Adipocyte (in vitro differentiated cells): ENCODE data around the gene EDARADD.
"Not testable (repeated sequence)": the region's sequence is repeated elsewhere in the genome, so short reads cannot be mapped to it uniquely, and the experiment has no call there.

Experiments
- DNase-seq: peaks from one replicate; pipeline ENCODE4 v3.0.0-alpha.2; 2015; ENCODE audit warnings: low read depth
- H3K27me3 ChIP-seq: replicated peaks from 2 replicates; pipeline ENCODE4 v1.7.0; 2013; ENCODE audit warnings: mild to moderate bottlenecking, low read length, moderate library complexity; ENCODE audit not compliant: control insufficient read depth, insufficient read depth
- H3K36me3 ChIP-seq: 2 replicates; pipeline ENCODE4 v1.7.0; 2013; ENCODE audit warnings: low read length, mild to moderate bottlenecking, moderate library complexity; ENCODE audit not compliant: control insufficient read depth, insufficient read depth, severe bottlenecking
- H3K4me1 ChIP-seq: 2 replicates; pipeline ENCODE4 v1.7.0; 2013; ENCODE audit warnings: mild to moderate bottlenecking, low read length, moderate library complexity; ENCODE audit not compliant: control insufficient read depth, insufficient read depth
- H3K4me3 ChIP-seq: 2 replicates; pipeline ENCODE4 v1.7.0; 2013; ENCODE audit warnings: mild to moderate bottlenecking, low read length, moderate library complexity
- H3K9ac ChIP-seq: 2 replicates; pipeline ENCODE4 v1.7.0; 2013; ENCODE audit warnings: mild to moderate bottlenecking, low read length, moderate library complexity
- H3K9me3 ChIP-seq: 2 replicates; pipeline ENCODE4 v1.7.0; 2013; ENCODE audit warnings: mild to moderate bottlenecking, low read length, moderate library complexity; ENCODE audit not compliant: control insufficient read depth

Gene EDARADD

GRCh38 chr1:236468625-236469024 lies 74.5 kb downstream of the EDARADD start:
- Histone ChIP-seq H3K36me3 (no peaks in the 10 kb centered on the region), H3K27me3 (peaks cover 23% of the 10 kb centered on the region), H3K4me1 (no peaks in the 10 kb centered on the region), H3K4me3 (no peak overlapping the region), H3K9me3 (no peaks in the 10 kb centered on the region), H3K9ac (no peak overlapping the region)
- DNase-seq = no peak

- H3K4me3 ChIP-seq = no peak overlapping the region
- no peaks in the 10 kb centered on the region for H3K36me3 ChIP-seq
- no peak overlapping the region for H3K9ac ChIP-seq
- no peaks in the 10 kb centered on the region for H3K4me1 ChIP-seq
- peaks cover 23% of the 10 kb centered on the region for H3K27me3 ChIP-seq
- no peak for DNase-seq
- H3K9me3 ChIP-seq = no peaks in the 10 kb centered on the region
These were observed 75.4 kb downstream of the EDARADD start for GRCh38 chr1:236469466-236469865.

GRCh38 chr1:236471096-236471495 lies 77.0 kb downstream of the EDARADD start:
- H3K27me3 ChIP-seq = peaks cover 11% of the 10 kb centered on the region
- no peaks in the 10 kb centered on the region for H3K36me3 ChIP-seq
- no peaks in the 10 kb centered on the region for H3K9me3 ChIP-seq
- no peak for DNase-seq
- H3K4me1 ChIP-seq = no peaks in the 10 kb centered on the region
- no peak overlapping the region for H3K4me3 ChIP-seq
- H3K9ac ChIP-seq = no peak overlapping the region

- Histone ChIP-seq H3K36me3 (no peaks in the 10 kb centered on the region), H3K4me3 (no peak overlapping the region), H3K4me1 (no peaks in the 10 kb centered on the region), H3K27me3 (peaks cover 9% of the 10 kb centered on the region), H3K9me3 (no peaks in the 10 kb centered on the region), H3K9ac (no peak overlapping the region)
- DNase-seq = no peak
These were observed 77.6 kb downstream of the EDARADD start for GRCh38 chr1:236471653-236472052.

GRCh38 chr1:236472850-236473788 lies 79.0 kb downstream of the EDARADD start:
- Histone ChIP-seq H3K27me3 (peaks cover 3% of the 10 kb centered on the region), H3K4me3 (no peak overlapping the region), H3K36me3 (no peaks in the 10 kb centered on the region), H3K4me1 (no peaks in the 10 kb centered on the region), H3K9me3 (no peaks in the 10 kb centered on the region), H3K9ac (no peak overlapping the region)
- no peak for DNase-seq

GRCh38 chr1:236476019-236476418 lies 81.9 kb downstream of the EDARADD start:
- Histone ChIP-seq H3K4me3 (no peak overlapping the region), H3K9ac (no peak overlapping the region), H3K4me1 (no peaks in the 10 kb centered on the region), H3K27me3 (peaks cover 5% of the 10 kb centered on the region), H3K9me3 (no peaks in the 10 kb centered on the region), H3K36me3 (no peaks in the 10 kb centered on the region)
- no peak for DNase-seq

- DNase-seq = no peak
- Histone ChIP-seq H3K9ac (no peak overlapping the region), H3K4me3 (no peak overlapping the region), H3K4me1 (no peaks in the 10 kb centered on the region), H3K36me3 (no peaks in the 10 kb centered on the region), H3K27me3 (peaks cover 12% of the 10 kb centered on the region), H3K9me3 (no peaks in the 10 kb centered on the region)
These were observed 86.8 kb downstream of the EDARADD start for GRCh38 chr1:236480758-236481436.

GRCh38 chr1:236484310-236484971 lies 90.4 kb downstream of the EDARADD start:
- peaks cover 26% of the 10 kb centered on the region for H3K27me3 ChIP-seq
- no peaks in the 10 kb centered on the region for H3K36me3 ChIP-seq
- H3K9me3 ChIP-seq = no peaks in the 10 kb centered on the region
- no peak for DNase-seq
- no peaks in the 10 kb centered on the region for H3K4me1 ChIP-seq
- H3K4me3 ChIP-seq = no peak overlapping the region
- no peak overlapping the region for H3K9ac ChIP-seq

GRCh38 chr1:236486356-236487002 lies 92.4 kb downstream of the EDARADD start:
- H3K9ac ChIP-seq = no peak overlapping the region
- H3K27me3 ChIP-seq = peaks cover 26% of the 10 kb centered on the region
- H3K4me1 ChIP-seq = no peaks in the 10 kb centered on the region
- H3K9me3 ChIP-seq = no peaks in the 10 kb centered on the region
- DNase-seq = no peak
- H3K36me3 ChIP-seq = no peaks in the 10 kb centered on the region
- H3K4me3 ChIP-seq = no peak overlapping the region

- not testable (repeated sequence) for H3K36me3 ChIP-seq, H3K4me1 ChIP-seq, DNase-seq, H3K9me3 ChIP-seq, H3K9ac ChIP-seq, H3K4me3 ChIP-seq
- H3K27me3 ChIP-seq = peaks cover 24% of the 10 kb centered on the region
These were observed 95.1 kb downstream of the EDARADD start for GRCh38 chr1:236489161-236489560.
